Immature natural killer cell (primary cell): ENCODE results near the gene CLCN2. TPM values are rescaled to one million over a fixed set of nuclear protein-coding genes. Genes with fewer than 3 reads are reported as not detected.

ENCODE experiments used
- DNase-seq, 3 donors: peaks; one replicate each; pipeline ENCODE4 v3.0.0; 2022; ENCODE audit warnings: mixed read lengths in 1 of 3
- H3K27ac Mint-ChIP-seq, 6 donors: one replicate each; pipeline ENCODE4 v1.8.0; 2020; ENCODE audit warnings: mixed read lengths in 6 of 6, mild to moderate bottlenecking in 5 of 6, inconsistent platforms in 4 of 6, moderate library complexity in 3 of 6
- H3K27me3 Mint-ChIP-seq, 3 donors: one replicate each; pipeline ENCODE4 v1.8.0; 2020 to 2021; ENCODE audit warnings: low read depth in 3 of 3, mild to moderate bottlenecking in 3 of 3, mixed read lengths in 3 of 3, moderate library complexity in 3 of 3, inconsistent platforms in 1 of 3
- H3K36me3 Mint-ChIP-seq, 3 donors: one replicate each; pipeline ENCODE4 v1.8.0; 2020; ENCODE audit warnings: mixed read lengths in 3 of 3, inconsistent platforms in 2 of 3, mild to moderate bottlenecking in 2 of 3
- H3K4me1 Mint-ChIP-seq, 2 donors: one replicate each; pipeline ENCODE4 v1.8.0; 2020; ENCODE audit warnings: inconsistent platforms in 2 of 2, mild to moderate bottlenecking in 2 of 2, mixed read lengths in 2 of 2, moderate library complexity in 1 of 2
- H3K4me3 Mint-ChIP-seq, 5 donors: one replicate each; pipeline ENCODE4 v1.8.0; 2020; ENCODE audit warnings: mild to moderate bottlenecking in 5 of 5, mixed read lengths in 5 of 5, inconsistent platforms in 3 of 5, moderate library complexity in 3 of 5
- H3K9me3 Mint-ChIP-seq, 6 donors: one replicate each; pipeline ENCODE4 v1.8.0; 2020; ENCODE audit warnings: mild to moderate bottlenecking in 6 of 6, mixed read lengths in 6 of 6, inconsistent platforms in 4 of 6, moderate library complexity in 3 of 6
- polyA plus RNA-seq, 3 donors: library from polyadenylated mRNA; unstranded; fragments of 300-500 nt; fragmentation: Illumina TruSeq; gene quantifications; one replicate each; pipeline ENCODE4 v1.2.3, GENCODE V29; 2021

Gene CLCN2
- polyA plus RNA-seq, 3 donors from 2014 or later, result 0.57 to 0.76 TPM; not detected in 1

DNA sequence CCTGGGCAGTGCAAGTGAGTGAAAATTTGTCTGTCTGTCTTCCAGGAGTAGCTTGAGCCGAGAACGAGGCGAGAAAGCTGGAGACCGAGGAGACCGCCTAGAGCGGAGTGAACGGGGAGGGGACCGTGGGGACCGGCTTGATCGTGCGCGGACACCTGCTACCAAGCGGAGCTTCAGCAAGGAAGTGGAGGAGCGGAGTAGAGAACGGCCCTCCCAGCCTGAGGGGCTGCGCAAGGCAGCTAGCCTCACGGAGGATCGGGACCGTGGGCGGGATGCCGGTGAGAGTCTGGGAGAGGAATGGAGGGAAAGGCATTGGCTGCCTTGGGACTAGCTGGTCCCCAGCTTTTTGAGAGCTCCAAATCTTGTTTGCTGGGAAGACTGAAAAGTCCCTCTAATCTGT is 34.2 kb downstream of the CLCN2 start:
- Mint-ChIP-seq H3K4me1 (peaks cover 0 to 2% of the 10 kb centered on the region in 2 donors), H3K36me3 (peaks cover 34 to 82% (median 47%) of the 10 kb centered on the region in 3 donors), H3K4me3 (no peak overlapping the region), H3K27ac (peak overlapping the region in 2 of 6 donors; percentile 6 to 55), H3K27me3 (peaks cover 2 to 8% (median 2%) of the 10 kb centered on the region in 3 donors), H3K9me3 (no peaks in the 10 kb centered on the region)
- DNase-seq, result no peak

DNA sequence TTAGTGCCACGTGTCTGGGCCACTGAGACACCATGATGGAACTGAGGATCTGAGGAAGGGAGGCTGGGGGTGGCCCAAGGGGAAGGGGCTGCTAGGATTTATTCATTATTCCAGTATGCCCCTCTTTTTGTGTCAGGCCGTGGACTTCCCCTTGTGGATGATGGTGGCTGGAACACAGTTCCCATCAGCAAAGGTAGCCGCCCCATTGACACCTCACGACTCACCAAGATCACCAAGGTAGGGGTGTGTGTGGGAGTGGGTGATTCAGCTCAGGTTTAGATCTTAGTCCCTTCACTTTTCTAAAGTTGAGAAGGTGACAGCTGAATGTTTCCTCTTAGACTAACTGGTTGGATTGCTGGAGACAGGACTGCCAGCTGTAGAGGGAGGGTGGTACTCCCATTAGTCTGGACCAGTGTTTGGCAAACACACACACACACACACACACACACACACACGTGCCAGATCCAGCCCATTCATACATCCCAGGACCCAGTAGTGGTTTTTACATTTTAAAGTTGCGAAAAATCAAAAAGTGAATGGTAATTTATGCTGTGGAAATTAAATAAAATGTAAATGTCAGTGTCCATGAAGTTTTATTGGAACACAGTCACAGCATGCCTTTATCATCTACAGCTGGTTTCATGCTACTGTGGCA is 35.6 kb downstream of the CLCN2 start:
- peaks cover 0 to 4% of the 10 kb centered on the region in 2 donors for H3K4me1 Mint-ChIP-seq
- no peak for DNase-seq
- H3K9me3 Mint-ChIP-seq, result no peaks in the 10 kb centered on the region
- H3K4me3 Mint-ChIP-seq, result no peak overlapping the region
- peaks cover 2 to 8% (median 4%) of the 10 kb centered on the region in 3 donors for H3K27me3 Mint-ChIP-seq
- H3K27ac Mint-ChIP-seq, result peak overlapping the region in 1 of 6 donors; percentile 22
- H3K36me3 Mint-ChIP-seq, result peaks cover 42 to 83% (median 47%) of the 10 kb centered on the region in 3 donors

DNA sequence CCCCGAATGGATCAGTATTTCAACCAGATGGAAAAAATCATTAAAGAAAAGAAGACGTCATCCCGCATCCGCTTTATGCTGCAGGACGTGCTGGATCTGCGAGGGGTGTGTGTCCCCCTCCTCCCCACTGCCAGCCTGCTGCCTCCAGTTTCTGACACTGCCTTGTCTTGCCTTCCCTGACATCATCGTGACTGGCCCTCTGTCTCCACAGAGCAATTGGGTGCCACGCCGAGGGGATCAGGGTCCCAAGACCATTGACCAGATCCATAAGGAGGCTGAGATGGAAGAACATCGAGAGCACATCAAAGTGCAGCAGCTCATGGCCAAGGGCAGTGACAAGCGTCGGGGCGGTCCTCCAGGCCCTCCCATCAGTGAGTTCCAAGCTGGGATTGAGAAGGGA is 36.1 kb downstream of the CLCN2 start:
- Mint-ChIP-seq H3K4me1 (peaks cover 0 to 4% of the 10 kb centered on the region in 2 donors), H3K9me3 (no peaks in the 10 kb centered on the region), H3K27me3 (peaks cover 2 to 8% (median 4%) of the 10 kb centered on the region in 3 donors), H3K4me3 (no peak overlapping the region), H3K27ac (peak overlapping the region in 3 of 6 donors; percentile 9 to 62 (median 22)), H3K36me3 (peaks cover 43 to 85% (median 47%) of the 10 kb centered on the region in 3 donors)
- no peak for DNase-seq

GRCh38 chr3:184323696-184324095 is 37.7 kb downstream of the CLCN2 start:
- Mint-ChIP-seq H3K27me3 (peaks cover 4 to 8% (median 7%) of the 10 kb centered on the region in 3 donors), H3K27ac (no peak overlapping the region), H3K9me3 (no peaks in the 10 kb centered on the region), H3K4me1 (peaks cover 11 to 12% of the 10 kb centered on the region in 2 donors), H3K4me3 (no peak overlapping the region), H3K36me3 (peaks cover 38 to 74% (median 39%) of the 10 kb centered on the region in 3 donors)
- DNase-seq, result no peak

DNA sequence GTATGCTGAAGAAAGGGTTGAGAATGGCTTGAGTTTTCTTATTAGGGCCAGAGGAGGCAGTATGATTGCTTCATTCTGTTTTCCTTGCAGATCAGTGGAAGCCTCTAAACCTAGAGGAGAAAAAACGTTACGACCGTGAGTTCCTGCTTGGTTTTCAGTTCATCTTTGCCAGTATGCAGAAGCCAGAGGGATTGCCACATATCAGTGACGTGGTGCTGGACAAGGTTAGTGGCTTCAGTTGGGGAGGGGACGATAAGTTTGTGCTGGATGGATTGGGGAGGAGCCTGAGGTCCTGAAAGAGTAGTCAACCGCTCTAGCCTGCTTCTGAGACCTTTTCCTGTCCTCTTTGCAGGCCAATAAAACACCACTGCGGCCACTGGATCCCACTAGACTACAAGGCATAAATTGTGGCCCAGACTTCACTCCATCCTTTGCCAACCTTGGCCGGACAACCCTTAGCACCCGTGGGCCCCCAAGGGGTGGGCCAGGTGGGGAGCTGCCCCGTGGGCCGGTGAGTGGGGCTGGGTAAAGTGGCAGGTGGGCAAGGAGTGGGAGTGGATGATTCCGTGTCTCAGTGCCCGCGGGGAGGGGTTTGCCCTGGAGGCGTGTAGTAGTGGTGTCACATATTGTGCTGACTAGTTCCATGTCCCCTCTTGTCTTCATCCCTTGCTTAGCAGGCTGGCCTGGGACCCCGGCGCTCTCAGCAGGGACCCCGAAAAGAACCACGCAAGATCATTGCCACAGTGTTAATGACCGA is 38.5 kb downstream of the CLCN2 start:
- Mint-ChIP-seq H3K4me3 (no peak overlapping the region), H3K36me3 (peaks cover 36 to 71% (median 36%) of the 10 kb centered on the region in 3 donors), H3K9me3 (no peaks in the 10 kb centered on the region), H3K27me3 (peaks cover 4 to 8% (median 7%) of the 10 kb centered on the region in 3 donors), H3K4me1 (peaks cover 14 to 16% of the 10 kb centered on the region in 2 donors), H3K27ac (peak overlapping the region in 3 of 6 donors; percentile 61 to 77 (median 64))
- no peak for DNase-seq

DNA sequence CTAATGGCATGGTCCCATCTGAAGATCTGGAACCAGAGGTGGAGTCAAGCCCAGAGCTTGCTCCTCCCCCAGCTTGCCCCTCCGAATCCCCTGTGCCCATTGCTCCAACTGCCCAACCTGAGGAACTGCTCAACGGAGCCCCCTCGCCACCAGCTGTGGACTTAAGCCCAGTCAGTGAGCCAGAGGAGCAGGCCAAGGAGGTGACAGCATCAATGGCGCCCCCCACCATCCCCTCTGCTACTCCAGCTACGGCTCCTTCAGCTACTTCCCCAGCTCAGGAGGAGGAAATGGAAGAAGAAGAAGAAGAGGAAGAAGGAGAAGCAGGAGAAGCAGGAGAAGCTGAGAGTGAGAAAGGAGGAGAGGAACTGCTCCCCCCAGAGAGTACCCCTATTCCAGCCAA is 39.7 kb downstream of the CLCN2 start:
- H3K27ac Mint-ChIP-seq, result no peak overlapping the region
- no peak overlapping the region for H3K4me3 Mint-ChIP-seq
- H3K9me3 Mint-ChIP-seq, result no peaks in the 10 kb centered on the region
- DNase-seq, result no peak
- peaks cover 30 to 65% (median 33%) of the 10 kb centered on the region in 3 donors for H3K36me3 Mint-ChIP-seq
- H3K27me3 Mint-ChIP-seq, result peaks cover 2 to 8% (median 3%) of the 10 kb centered on the region in 3 donors
- peaks cover 26 to 28% of the 10 kb centered on the region in 2 donors for H3K4me1 Mint-ChIP-seq

GRCh38 chr3:184320104-184320445 is 41.3 kb downstream of the CLCN2 start:
- Mint-ChIP-seq H3K27ac (no peak overlapping the region), H3K27me3 (peaks cover 4 to 12% (median 5%) of the 10 kb centered on the region in 3 donors), H3K4me3 (no peak overlapping the region), H3K9me3 (no peaks in the 10 kb centered on the region), H3K36me3 (peaks cover 25 to 50% (median 25%) of the 10 kb centered on the region in 3 donors), H3K4me1 (peaks cover 37% of the 10 kb centered on the region in 2 donors)
- no peak for DNase-seq

GRCh38 chr3:184317201-184317600 is 44.2 kb downstream of the CLCN2 start:
- H3K36me3 Mint-ChIP-seq, result peaks cover 9 to 26% (median 10%) of the 10 kb centered on the region in 3 donors
- peak overlapping the region in 5 of 6 donors; percentile 31 to 96 (median 83) for H3K27ac Mint-ChIP-seq
- H3K9me3 Mint-ChIP-seq, result no peaks in the 10 kb centered on the region
- no peak for DNase-seq
- peaks cover 37 to 43% of the 10 kb centered on the region in 2 donors for H3K4me1 Mint-ChIP-seq
- H3K4me3 Mint-ChIP-seq, result peak overlapping the region; percentile 14 to 46 (median 24)
- H3K27me3 Mint-ChIP-seq, result peaks cover 2 to 19% (median 4%) of the 10 kb centered on the region in 3 donors

DNA sequence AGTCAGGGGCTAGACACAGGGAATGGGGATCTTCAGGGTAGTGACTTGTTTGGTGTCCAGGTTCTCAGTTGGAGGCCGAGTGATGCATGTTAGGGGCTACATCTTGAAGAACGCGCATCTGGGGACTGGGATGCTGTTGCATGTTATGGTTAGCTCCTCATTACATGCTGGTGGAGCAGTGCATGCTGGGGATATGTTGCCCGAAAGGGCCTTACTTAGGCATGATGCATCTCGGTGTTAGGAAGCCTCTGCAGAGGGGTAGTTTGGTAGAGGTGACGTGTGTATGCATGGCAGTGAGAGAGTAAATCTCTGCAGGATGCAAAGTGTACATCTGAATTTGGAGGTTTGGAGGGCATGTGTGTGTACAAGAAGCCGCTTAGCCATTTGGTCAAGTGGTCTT is 44.6 kb downstream of the CLCN2 start:
- Mint-ChIP-seq H3K27ac (peak overlapping the region; percentile 70 to 96 (median 84)), H3K4me3 (peak overlapping the region; percentile 63 to 85 (median 75)), H3K36me3 (peaks cover 7 to 23% (median 8%) of the 10 kb centered on the region in 3 donors), H3K27me3 (peaks cover 2 to 19% (median 4%) of the 10 kb centered on the region in 3 donors), H3K9me3 (no peaks in the 10 kb centered on the region), H3K4me1 (peaks cover 37 to 43% of the 10 kb centered on the region in 2 donors)
- no peak for DNase-seq

DNA sequence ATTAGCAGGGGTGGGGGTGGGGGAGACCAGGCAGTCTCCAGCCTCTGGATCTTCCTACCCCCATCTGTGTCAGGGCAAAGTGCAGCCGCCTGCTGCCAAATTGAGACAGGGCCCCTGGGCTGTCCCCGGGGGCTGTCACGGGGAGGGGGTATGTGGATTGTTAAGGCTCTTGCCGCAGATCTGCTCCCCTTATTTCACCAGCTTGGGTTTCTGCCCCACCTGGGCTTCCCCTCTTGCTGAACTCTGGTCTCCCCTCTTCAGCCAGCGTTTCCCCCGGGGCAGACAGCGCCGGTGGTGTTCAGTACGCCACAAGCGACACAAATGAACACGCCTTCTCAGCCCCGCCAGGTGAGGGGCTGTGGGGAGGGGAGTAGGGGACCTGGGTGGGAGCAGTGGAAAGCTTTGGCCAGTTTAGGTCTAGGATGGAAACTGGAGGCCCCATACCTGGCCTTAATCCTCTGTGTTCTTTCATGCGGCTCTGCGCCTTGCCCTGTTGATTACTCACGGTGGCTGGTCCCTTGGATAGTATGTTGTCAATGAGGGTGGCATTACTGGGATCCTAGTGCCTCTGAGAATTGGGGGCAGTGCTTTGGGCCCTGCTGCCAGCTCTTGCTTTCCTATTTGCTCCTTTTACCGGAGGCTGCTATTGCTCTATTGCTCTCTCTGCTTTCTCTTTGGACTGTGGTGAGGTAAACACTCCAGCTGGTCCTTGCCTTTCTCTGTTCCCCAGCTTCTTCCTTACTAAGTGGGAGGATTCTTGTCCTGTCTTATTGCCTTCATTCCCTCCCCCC is 45.3 kb downstream of the CLCN2 start:
- H3K4me1 Mint-ChIP-seq, result peaks cover 35 to 43% of the 10 kb centered on the region in 2 donors
- peaks cover 2 to 21% (median 4%) of the 10 kb centered on the region in 3 donors for H3K27me3 Mint-ChIP-seq
- peaks cover 3 to 16% (median 7%) of the 10 kb centered on the region in 3 donors for H3K36me3 Mint-ChIP-seq
- peak overlapping the region; percentile 63 to 85 (median 75) for H3K4me3 Mint-ChIP-seq
- no peak for DNase-seq
- no peaks in the 10 kb centered on the region for H3K9me3 Mint-ChIP-seq
- H3K27ac Mint-ChIP-seq, result peak overlapping the region; percentile 70 to 96 (median 84)

DNA sequence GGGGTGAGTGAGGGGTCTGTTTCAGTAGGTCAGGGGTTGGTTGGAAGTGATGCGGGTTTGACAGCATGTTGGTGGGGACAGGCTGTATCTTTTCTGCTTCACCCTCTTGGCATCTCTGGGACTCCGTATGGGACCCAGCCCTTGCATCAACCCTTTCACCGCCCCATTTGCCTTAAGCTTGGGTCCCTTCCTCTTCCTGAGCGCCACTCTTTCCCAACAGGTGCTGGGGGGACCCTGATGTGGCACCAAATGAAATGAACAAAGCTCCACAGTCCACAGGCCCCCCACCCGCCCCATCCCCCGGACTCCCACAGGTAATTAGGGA is 45.9 kb downstream of the CLCN2 start:
- Mint-ChIP-seq H3K36me3 (peaks cover 0 to 10% (median 7%) of the 10 kb centered on the region in 3 donors), H3K27me3 (peaks cover 2 to 19% (median 4%) of the 10 kb centered on the region in 3 donors), H3K4me1 (peaks cover 35 to 43% of the 10 kb centered on the region in 2 donors), H3K27ac (peak overlapping the region; percentile 70 to 95 (median 84)), H3K9me3 (no peaks in the 10 kb centered on the region), H3K4me3 (peak overlapping the region; percentile 67 to 87 (median 84))
- DNase-seq, result no peak

- H3K4me1 Mint-ChIP-seq, result peaks cover 35 to 43% of the 10 kb centered on the region in 2 donors
- peak; percentile 80 to 83 (median 82) for DNase-seq
- H3K9me3 Mint-ChIP-seq, result no peaks in the 10 kb centered on the region
- H3K36me3 Mint-ChIP-seq, result peaks cover 0 to 8% (median 7%) of the 10 kb centered on the region in 3 donors
- peak overlapping the region; percentile 85 to 91 (median 90) for H3K4me3 Mint-ChIP-seq
- H3K27me3 Mint-ChIP-seq, result peaks cover 2 to 19% (median 4%) of the 10 kb centered on the region in 3 donors
- peak overlapping the region; percentile 76 to 95 (median 90) for H3K27ac Mint-ChIP-seq
Measured at GRCh38 chr3:184314700-184315542, 46.5 kb downstream of the CLCN2 start.

GRCh38 chr3:184314363-184314699 is 47.1 kb downstream of the CLCN2 start, which contains the start of gene EIF4G1:
Gene EIF4G1, plus strand, starts transcription at chr3:184314606. Its CDS starts 1,191 bp downstream, at chr3:184315797.
- Mint-ChIP-seq H3K4me1 (peaks cover 32 to 38% of the 10 kb centered on the region in 2 donors), H3K36me3 (peaks cover 0 to 8% (median 7%) of the 10 kb centered on the region in 3 donors), H3K27me3 (peaks cover 2 to 19% (median 4%) of the 10 kb centered on the region in 3 donors), H3K4me3 (peak within 1 kb of the TSS; percentile 85 to 91 (median 90)), H3K9me3 (no peaks in the 10 kb centered on the region), H3K27ac (peak within 1 kb of the TSS; percentile 76 to 95 (median 90))
- DNase-seq, result peak; percentile 94 to 95 (median 95)
